ENCODE measurements around the gene LRRK1.

DNA sequence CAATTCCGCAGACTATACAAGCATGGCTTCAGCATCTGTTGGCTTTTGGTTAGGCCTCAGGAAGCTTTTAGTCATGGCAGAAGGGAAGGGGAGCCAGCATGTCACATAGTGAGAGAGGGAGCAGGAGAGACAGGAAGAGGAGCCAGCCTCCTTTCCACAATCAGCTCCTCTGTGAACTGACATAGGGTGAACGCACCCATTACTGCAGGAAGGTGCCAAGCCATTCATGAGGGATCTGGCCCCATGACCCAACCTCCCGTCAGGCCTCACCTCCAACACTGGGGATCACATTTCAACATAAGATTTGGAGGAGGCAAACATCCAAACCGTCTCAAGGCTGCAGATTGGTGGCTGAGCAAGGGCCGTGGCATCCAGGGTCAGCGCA lies 106.3 kb downstream of the LRRK1 start:
- TF ChIP-seq EZH2phosphoT487 (IDR thresholded peaks at IDR 0.05; ENCODE audit: borderline replicate concordance, low read length) = no peak
- TF ChIP-seq, protein P1, sequence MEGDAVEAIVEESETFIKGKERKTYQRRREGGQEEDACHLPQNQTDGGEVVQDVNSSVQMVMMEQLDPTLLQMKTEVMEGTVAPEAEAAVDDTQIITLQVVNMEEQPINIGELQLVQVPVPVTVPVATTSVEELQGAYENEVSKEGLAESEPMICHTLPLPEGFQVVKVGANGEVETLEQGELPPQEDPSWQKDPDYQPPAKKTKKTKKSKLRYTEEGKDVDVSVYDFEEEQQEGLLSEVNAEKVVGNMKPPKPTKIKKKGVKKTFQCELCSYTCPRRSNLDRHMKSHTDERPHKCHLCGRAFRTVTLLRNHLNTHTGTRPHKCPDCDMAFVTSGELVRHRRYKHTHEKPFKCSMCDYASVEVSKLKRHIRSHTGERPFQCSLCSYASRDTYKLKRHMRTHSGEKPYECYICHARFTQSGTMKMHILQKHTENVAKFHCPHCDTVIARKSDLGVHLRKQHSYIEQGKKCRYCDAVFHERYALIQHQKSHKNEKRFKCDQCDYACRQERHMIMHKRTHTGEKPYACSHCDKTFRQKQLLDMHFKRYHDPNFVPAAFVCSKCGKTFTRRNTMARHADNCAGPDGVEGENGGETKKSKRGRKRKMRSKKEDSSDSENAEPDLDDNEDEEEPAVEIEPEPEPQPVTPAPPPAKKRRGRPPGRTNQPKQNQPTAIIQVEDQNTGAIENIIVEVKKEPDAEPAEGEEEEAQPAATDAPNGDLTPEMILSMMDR (IDR thresholded peaks at IDR 0.05; ENCODE audit: low read depth, low read length, poor library complexity, severe bottlenecking) = no peak

Measured in DOHH2 (cell line).